Measurements from ENCODE around the gene NPTX2. TPM values are rescaled to one million over a fixed set of nuclear protein-coding genes. Genes with fewer than 3 reads are reported as not detected.

The NPTX2 gene
- total RNA-seq, 1 donor from 2014 or later = 0.43 TPM

Other genes with a start within 250 kb of the NPTX2 start
- gene BAIAP2L1, start 216.2 kb upstream of the NPTX2 start, total RNA-seq = 1.9 TPM

Measured in cardiac septum (tissue), 1 donor.